Measurements from ENCODE around the gene ANKRD33.
A peak's percentile ranks its signal among the peaks of the same experiment; 100 is the strongest.

The ANKRD33 gene, protein sequence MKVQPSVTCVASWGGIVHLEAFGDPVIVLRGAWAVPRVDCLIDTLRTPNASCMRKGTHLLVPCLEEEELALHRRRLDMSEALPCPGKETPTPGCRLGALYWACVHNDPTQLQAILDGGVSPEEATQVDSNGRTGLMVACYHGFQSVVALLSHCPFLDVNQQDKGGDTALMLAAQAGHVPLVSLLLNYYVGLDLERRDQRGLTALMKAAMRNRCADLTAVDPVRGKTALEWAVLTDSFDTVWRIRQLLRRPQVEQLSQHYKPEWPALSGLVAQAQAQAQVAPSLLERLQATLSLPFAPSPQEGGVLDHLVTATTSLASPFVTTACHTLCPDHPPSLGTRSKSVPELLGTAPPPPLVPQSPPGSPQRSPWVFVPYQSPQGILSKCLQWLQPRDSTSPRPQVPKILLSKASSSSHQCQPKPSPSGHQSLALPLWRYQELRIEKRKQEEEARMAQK

DNA sequence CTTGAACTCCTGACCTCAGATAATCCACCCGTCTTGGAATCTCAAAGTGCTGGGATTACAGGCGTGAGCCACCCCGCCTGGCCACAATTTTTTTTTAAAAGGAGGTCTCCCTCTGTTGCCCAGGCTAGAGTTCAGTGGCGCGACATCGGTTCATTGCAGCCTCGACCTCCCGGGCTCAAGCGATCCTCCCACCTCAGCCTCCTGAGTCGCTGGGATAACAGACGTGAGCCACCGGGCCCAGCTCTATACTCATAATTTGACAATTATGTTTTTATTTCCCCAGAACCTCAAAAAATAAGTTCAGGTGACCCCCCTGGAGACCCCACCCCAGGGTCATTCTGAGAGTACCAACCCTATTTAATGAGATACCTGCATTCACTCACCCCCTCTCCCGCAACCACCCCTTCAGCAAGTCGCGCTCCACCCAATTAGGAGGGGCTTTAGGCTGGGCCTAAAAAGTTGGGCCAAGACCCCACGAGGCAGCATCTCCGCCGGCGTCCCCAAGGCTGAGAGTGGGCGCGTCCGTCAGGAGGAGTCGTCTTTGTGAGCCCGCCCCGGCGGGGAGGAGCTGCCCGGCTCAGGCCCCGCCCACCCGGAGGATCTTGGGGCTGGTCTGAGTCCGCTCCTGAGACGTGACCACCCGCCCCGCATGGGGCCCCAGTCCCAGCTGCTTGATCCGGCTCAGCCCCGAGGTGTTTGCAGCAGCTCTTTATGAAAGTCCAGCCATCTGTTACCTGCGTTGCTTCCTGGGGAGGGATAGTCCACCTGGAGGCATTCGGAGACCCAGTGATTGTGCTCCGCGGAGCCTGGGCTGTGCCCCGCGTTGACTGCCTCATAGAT is at the start of gene ANKRD33:
ANKRD33 (plus strand) TSS at position 628 of the 840 bp plus-strand sequence; CDS start at position 712, 84 bp downstream.
- DNase-seq, result no peak

DNA sequence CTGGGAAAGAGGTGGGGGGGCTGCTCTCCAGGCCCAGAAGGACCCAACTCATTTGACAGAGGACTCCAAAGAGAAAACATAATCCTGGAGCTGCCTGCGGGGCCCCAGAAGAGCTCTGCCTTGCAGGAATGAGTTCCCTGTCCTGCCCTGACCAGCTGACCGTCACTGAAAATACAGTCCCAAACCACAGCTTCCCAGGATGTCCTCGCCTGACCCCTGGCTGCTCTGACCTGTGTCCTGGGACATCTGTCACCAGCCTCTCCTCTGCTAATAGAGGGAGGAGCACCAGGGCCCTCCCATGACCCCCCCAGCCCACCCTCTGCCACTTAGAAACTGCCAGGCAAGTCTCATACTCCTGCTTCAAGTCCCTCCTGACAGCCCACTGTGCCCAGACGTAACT is 49.1 kb upstream of the ANKRD33 start:
- DNase-seq, result no peak

DNA sequence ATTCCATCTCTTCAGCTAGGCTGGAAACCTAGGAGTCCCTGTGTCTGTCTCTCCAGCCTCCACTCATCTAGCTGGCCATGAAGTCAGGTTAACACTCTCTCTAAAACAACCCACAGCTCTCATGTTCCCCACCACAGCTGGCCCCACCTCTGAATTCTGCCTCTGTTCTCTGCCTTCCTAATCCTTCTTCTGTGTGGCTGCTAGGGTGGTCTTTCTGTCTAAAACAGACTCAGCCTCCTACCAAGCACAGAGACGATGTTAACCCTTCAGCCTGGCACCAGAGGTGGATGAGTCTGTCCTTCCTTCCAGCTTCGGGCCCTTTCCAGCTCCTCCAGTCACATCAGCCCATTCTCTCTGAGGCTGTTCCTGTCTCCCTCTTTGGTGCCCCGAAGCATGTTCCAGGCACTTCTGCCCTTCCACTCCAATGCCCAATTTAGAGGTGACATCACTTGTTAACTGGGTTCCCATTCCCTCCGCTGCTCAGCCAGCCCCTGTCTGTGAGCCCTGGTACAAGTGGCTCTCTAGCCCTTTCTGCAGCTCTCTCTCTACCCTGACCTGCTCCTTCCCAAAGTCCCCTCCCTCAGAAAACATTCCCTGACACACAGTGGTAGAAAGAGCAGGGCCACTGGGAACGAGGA is 48.5 kb upstream of the ANKRD33 start:
- DNase-seq, result no peak

DNA sequence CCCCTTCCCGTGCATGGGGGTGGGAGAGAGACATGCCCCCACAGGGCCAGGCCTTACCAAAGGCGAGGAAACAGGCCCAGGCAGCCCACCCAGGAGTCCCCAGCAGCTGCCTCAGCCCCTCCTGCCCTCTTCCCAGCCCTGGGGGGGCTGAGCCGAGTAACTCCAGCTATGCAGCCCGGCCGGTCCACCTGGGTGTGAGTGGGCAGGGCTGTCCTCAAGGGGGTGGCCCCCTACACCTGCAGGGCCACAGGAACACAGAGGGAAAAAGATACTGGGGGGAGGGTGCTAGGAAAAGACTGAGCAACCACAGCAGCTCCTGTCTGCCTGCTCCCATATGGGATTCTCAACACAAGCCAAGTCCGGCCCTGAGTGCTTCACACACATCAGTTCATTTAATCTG is 46.9 kb upstream of the ANKRD33 start:
- no peak for DNase-seq

DNA sequence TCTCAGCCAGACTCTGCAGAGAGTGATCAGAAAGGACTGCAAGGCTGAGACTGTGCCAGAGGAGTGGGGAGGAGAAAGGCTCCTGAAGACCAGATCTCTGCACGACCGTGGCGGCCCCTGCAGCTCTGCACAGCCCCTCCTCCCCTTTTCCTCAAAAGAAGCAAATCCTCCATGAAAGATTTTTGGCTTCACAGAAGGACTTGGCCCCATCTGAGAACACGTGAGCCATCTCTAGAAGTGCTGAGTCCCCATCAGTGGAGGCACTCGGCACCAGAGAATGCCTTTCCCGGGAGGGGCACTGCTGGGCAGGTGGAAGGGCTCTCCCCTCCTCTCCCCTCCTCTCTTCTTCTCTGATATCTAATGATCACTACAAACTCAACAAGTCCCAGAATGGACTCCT is 46.2 kb upstream of the ANKRD33 start:
- no peak for DNase-seq

DNA sequence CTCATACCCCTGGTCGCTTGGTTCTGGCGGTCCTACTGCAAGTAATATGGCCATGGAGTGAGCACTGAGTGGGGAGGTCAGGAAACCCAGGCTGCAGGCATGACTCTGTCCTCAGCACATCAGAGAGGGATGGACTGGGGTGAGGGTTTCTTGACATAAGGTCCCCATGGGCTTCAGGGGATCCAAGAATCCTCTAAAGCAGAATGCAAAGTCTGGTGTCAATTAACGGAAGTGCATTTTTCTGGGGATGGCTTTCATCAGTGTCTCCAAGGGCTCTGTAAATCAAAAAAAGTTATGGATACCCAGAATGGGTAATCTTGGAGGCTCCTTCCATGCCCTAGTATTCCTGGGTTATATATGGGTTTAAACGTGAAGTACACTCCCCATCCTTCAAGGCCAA is 43.0 kb upstream of the ANKRD33 start:
- DNase-seq, result no peak

DNA sequence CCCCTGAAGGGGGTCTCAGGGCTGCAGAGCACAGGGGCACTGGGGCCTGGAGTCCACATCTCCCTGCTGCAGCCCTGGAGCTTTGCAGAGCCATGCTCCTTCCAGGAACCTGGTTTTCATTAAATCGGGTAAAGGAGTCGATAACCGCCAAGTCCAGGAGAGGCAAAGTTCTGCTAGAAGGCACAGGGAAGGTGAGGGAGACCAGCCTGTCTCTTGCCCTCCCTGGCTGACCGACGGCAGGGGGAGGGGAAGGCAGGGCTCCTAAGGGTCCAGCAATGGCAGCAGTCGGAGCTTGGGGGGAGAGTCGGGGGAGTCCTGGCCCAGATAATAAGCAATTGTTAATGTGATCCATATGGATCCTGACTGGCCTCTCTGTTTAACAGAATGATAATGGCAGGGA is 42.4 kb upstream of the ANKRD33 start:
- DNase-seq, result no peak

DNA sequence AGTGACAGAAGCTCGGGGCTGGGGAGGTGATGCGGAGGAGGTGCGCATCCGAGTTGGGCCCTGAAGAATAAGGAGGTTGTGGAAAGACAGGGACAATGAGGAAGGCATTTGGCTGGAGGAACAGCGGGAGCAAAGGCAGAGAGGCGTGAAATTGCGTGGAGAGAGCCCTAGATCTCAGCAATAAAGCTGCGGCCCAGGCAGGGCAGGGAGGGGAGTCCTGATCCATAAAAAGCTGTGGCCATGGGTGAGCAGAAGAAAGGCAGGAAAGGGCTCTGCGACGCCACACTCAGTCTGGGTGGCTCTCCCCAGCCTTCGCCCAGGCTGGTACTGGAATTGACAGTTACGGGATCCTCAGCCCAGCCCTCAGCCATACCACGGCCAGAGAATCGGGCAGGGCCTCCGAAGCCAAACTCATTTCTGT is 41.6 kb upstream of the ANKRD33 start:
- DNase-seq, result no peak

DNA sequence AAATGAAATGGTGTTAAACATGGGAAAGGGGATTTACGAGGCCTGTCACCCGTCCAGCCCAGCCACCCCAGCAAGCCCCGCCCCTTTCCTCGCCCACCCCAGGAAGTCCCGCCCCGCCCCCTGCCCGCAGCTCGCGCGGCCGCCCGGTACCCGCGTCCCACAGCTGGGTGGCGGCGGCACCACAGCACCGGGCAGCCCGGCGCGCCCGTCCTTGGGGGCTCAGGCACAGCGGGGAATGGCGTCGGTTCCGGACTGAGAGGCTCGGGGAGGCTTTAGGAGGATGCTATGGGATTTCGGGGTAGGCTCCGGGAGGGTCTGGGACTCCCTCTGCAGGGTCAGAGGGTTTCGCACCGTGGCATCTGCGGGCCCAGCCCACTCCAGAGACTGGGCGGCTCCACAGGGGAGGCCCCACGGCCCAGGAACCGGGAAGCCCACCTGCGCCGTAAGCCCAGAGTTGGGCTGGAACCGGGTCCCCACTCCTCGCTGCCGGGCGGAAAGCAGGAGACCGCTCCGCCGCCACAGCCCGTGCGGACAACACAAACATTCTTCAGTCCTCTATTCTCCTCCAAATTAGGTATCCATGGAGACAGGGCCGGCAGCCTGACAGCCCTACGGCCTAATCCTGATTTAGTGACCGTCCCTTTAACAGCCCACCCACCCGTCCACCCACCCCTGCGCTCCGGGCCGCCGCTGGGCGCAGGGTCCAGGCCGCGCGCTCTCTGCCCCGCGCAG is 40.8 kb upstream of the ANKRD33 start:
- peak; percentile 48 for DNase-seq

DNA sequence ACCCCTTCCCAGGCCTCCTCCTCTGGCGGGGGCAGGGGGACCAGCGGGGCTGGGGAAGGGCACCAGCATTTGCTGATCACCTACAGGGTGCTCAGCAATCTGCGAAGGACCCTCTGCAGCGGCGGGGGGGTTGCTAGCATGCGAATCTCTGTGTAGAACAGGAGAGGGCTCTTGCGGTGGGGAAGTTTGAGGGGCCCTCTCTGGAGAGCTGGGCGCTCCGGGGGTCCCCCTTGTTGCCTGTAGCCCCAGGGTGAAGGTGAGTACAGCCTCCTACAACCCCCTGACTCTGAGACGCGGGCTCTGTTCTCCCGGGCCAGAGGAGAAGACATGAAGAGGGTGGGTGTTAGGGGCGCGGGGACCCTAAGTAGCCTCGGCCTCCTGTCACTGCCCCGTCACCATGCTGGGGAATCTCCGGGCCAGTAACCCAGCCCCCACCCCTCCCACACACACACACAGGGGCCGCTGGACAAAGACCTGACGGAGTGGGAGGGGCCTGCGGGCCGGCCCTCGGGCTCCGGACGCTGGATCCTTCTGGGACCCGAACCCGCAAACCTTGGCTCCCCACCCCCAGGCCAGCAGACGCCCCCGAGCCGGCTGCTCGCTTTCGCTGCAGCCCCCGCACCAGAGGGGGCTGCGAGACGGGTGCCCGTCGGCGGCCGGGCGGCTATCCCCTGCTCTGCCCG is 40.1 kb upstream of the ANKRD33 start:
- no peak for DNase-seq

DNA sequence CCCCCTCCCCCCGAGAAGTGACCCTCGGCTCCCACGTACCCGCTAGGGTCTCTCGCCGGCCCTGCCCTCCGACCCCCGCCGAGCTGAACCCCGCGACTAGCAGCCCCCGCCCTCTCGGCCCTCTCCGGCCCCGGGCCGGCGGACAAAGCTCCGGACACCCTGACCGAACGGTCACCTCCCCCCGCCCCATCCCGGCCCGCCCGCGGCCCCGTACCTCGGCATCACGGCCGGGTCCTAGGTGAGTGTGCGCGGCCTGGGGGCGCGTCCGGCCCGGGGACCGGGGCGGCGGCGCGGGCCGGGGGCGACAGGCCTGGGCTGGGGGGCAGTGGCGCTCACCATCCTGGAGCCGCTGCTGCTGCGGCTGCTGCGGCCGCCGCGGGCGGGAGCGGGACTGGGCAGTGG is 39.6 kb upstream of the ANKRD33 start, which contains the start of gene FIGNL2:
FIGNL2 (minus strand) TSS at position 393 of the 402 bp plus-strand sequence. CDS start 26,305 bp downstream, outside the sequence.
- no peak for DNase-seq

DNA sequence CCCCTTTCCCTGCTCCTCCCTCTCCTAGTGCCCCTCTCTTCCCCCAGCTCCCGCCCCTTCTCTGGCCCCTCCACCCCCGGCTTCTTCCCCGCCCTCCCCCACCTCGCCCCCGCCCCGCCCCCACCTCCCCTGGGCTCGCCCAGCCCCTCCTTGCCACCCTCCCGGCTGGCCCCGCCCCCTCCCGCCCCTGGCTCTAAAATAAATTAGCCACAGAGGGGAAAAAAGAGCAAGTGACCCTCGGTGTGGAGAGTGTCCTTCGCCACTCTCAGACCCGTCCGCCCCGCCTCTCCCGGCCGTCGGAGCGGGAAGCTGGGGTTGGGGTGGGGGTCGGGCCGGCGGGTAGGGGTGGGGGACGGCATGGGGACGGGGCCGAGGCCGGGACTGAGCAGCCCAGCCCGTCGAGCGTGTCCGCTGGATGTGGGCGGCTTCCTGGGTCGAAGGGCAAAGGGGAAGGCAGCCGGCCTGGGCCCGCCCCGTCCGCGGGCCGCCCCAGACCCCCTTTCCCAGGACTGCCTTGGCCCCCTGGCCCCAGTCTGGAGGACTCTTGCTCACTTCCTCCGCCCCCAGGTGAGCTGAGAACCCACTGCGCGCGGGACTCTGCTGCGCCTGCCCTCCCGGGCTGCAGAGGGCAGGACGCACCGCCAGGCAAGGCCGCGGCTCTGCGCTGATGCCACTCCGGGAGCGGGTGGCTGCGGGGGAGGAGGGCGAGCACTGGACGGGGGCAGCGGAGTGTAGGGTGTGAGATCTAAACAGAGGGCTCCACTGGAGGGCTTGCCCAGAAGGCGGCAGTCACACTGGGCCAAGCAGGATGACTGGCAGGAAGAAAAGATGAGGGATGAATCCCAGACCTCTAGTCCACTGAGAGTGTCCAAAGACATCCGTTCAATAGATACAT is 38.8 kb upstream of the ANKRD33 start:
- DNase-seq, result no peak

DNA sequence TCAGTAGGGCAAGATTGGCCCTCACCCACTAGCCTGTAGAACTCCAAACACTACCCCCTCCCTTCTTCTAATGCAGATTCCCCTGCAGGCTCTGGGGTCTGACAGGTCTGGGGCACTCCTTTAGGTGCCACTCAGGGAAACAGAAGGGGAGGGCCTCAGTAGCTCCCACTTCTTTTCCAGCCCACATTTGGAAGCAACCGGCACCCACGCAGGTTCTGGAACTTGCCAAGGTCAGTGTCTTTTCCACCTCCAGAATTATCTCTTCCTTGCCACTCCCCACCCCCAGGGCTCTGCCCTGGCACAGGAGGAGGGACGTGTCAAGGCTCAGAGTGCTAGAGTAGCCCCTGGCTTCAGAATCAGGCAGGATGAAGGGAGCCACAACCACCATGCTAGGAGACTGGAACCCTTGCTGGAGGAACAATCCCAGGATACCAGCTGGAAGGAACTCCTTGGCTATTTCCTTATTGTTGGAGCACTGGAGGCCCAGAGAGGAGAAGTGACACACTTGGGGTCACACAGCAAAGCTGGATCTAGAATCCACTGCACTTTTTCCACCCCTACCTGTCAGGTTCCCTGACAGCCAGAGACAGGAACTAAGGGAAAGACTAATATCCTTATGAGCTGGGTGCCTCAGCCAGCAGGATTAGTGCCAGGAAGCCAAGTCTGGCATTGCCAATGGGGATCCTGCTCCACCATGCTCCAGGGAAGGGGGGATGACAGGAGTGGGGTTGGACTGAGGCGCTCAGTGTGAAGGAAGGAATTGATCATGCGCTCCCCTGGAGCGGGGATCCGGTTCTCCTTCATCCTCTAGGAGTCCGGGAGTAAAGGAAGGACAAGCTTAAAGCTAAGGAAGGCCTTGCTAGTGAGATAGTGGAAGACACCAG is 37.6 kb upstream of the ANKRD33 start:
- no peak for DNase-seq

DNA sequence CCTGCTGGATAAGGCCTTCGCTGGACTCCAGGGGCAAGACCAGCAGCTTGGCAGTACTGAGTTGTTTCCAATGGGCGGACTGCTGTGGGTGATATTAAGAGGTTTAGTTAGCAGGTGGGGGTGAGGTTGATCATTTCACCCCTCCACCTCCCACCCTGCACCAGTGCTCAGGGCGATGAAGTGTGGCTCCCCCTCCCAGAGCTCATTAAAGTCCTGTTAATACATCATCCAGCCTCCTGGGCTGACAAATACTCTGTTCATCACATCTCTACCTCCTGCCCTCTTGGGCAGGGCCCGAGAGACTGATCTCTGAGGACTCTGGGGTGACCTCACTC is 37.0 kb upstream of the ANKRD33 start:
- DNase-seq, result no peak

DNA sequence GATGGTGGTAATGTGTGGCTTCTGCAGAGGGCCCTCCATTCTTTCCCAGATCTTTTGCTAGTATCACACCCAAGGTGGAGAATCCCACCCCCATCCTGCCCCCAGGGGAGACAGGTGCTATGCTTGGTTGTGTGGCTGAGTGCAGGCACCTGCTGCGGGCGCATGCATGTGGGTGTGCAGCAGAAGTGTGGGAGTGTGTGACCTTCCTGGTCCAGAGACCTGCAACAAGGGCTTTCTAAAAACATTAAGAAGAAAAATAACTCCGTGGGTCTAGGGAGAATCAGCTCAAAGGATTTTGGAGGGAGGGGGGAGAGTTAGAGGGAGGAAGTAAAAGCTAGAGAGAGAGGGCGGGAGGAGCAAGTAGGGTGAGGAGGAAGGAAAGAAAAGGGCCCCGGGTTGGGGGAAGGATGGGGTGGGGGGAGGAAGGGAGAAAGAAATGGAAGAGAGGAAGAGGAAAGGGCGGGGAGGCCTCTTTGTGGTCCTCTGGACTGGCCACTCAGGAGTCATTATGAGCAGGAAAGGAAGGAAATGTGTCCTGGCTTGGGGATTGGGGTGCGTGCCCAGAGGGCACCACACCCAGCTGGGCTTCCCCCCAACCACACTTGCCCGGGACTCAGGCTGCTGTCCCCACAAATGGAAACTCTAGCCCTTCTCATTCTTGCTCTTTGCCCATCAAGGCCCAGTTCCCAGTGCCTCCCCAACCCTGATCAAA is 36.3 kb upstream of the ANKRD33 start:
- no peak for DNase-seq

DNA sequence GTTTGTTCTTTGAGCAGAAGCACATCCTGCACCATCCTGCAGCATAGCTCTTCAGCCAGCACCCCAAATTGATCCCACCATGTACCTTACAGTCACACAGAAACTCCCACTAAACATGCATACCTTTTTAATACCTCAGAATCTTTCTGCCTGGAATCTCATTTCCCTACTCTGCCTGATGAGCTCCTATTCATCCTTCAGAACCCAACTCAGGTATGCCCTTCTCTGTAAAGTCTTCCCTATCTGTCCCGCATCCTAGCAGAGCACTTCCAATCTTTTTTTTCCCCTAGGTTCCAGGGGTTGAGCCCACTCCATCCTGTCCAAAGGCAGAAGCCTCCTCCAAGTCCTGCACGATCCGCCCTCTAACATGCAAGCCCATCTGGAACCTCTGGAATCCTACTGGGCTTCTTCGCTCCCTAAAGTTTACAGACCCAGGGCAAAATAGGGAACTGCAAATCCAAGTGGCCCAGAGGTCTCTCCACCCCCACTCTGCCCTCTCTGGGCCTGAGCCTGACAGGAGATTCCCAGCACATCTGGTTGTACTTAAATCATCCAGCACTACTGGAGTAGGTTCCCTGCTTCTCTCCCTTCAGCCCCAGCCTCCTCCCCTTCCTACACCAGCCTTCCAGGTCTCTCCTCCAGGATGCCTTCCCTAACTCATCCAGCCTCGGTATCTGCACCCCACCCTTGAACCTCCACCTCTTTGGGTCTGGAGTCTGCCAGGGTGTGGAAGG is 35.3 kb upstream of the ANKRD33 start:
- DNase-seq, result no peak

DNA sequence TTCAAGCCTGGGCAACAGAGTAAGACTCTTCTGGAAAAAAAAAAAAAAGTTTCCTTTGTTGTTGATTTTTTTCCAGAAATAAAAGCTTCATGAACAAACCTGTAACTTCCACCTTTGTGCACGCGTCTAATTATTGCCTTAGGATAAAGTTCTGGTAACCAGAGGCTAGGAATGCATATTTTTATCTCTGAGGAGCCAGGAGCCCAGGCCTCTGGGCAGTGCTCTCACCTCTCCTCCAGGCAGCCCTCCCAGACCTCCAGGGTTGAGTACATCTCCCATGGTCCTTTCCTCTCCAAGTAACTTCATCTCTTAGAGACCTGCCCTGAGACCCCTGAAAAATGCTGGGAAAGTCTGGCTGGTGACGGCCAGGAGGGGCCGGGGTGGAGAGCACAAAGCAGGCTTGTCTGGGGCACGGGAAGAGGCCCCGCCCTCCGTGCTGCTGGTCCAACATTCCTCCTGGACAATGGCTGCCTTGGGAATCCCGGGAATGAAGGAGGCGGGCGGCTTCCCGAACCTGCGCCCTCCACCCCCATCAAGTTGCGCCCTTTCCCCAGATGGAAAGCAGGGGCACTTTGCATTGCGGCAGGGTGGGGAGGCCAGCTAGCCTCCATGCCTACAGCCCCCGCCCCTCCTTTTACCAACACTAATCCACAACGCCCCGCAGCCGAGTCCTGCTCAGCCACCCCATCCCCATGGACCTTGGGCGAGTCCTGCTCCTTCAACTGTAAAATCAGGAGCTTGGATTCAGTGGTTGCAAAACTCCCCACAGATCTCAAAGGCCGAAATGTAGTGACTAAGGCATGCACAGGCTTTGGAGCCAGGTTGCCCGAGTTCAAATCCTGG is 32.1 kb upstream of the ANKRD33 start:
- no peak for DNase-seq

DNA sequence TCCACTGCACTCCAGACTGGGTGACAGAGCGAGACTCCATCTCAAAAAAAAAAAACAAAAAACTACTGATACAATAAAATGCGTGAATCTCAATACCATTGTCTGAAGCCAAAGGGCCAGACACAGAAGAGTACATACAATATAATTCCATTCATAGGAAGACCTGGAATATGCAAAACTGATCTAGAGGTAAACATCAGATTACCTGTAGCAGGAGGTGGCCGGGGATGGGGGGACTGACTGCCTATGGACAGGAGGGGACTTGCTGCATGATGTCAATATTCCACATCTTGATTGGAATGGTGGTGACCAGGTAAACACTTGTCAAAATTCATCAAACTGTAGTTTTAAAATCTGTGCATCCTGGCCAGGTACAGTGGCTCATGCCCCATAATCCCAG is 26.9 kb upstream of the ANKRD33 start:
- no peak for DNase-seq

All from CD4-positive, alpha-beta T cell treated with Interleukin-21 for 1 hour (primary cell).